HepG2 (cell line): ENCODE results near the gene MAP3K2. TPM values are rescaled to one million over a fixed set of nuclear protein-coding genes. Genes with fewer than 3 reads are reported as not detected.

Source experiments
- CC2D1A ChIP-seq: sonication (generic); formaldehyde crosslinking; IDR thresholded peaks from 2 replicates; pipeline ENCODE4 v1.8.1; 2023; ENCODE audit warnings: mild to moderate bottlenecking, missing genetic modification reagents
- GATAD2A ChIP-seq: IDR thresholded peaks from 2 replicates; pipeline ENCODE4 v1.6.1; 2016
- HIVEP1 ChIP-seq: sonication (generic); formaldehyde crosslinking; IDR thresholded peaks from 2 replicates; pipeline ENCODE4 v1.4.0; 2020; ENCODE audit warnings: mild to moderate bottlenecking, missing genetic modification reagents
- JARID2 ChIP-seq: sonication (generic); formaldehyde crosslinking; IDR thresholded peaks from 2 replicates; pipeline ENCODE4 v1.8.1; 2023; ENCODE audit warnings: missing genetic modification reagents, inconsistent platforms; ENCODE audit not compliant: insufficient replicate concordance
- MAFF ChIP-seq: IDR thresholded peaks from 2 replicates; pipeline ENCODE4 v1.6.1; 2011; ENCODE audit warnings: low read depth, low read length, improper control_type of control experiment
- NFKBIZ ChIP-seq: IDR thresholded peaks from 2 replicates; pipeline ENCODE4 v1.6.1; 2018; ENCODE audit warnings: missing genetic modification reagents, missing compliant biosample characterization
- SRSF9 ChIP-seq: fragments of 200-400 bp; formaldehyde crosslinking; IDR thresholded peaks from 2 replicates; pipeline ENCODE4 v1.6.1; 2018; ENCODE audit warnings: borderline replicate concordance, mild to moderate bottlenecking, low read depth, low read length; ENCODE audit not compliant: insufficient read depth, poor library complexity, severe bottlenecking
- TBP ChIP-seq: sonication (generic); formaldehyde crosslinking; IDR thresholded peaks from 2 replicates; pipeline ENCODE4 v1.5.0; 2020; ENCODE audit warnings: missing genetic modification reagents
- TGIF2 ChIP-seq: IDR thresholded peaks from 2 replicates; pipeline ENCODE4 v1.6.1; 2016; ENCODE audit warnings: control low read depth, missing compliant biosample characterization
- ZNF205 ChIP-seq: IDR thresholded peaks from 2 replicates; pipeline ENCODE4 v1.6.1; 2018; ENCODE audit warnings: missing biosample characterization, missing genetic modification reagents
- ZNF552 ChIP-seq: sonication (generic); formaldehyde crosslinking; IDR thresholded peaks from 2 replicates; pipeline ENCODE4 v1.9.0; 2022; ENCODE audit warnings: missing genetic modification reagents, mild to moderate bottlenecking, borderline replicate concordance
- ZNF562 ChIP-seq: sonication (generic); formaldehyde crosslinking; IDR thresholded peaks from 2 replicates; pipeline ENCODE4 v1.8.0; 2022; ENCODE audit warnings: missing genetic modification reagents, borderline replicate concordance
- ZNF790 ChIP-seq: sonication (generic); formaldehyde crosslinking; IDR thresholded peaks from 2 replicates; pipeline ENCODE4 v1.8.0; 2022; ENCODE audit warnings: missing genetic modification reagents, mild to moderate bottlenecking, borderline replicate concordance
- ZSCAN9 ChIP-seq: IDR thresholded peaks from 2 replicates; pipeline ENCODE4 v1.6.1; 2016; ENCODE audit warnings: borderline replicate concordance
- polyA plus RNA-seq, 8 experiments: library from polyadenylated mRNA; depleted of rRNA in 3 of 8; stranded (reverse) in 7 of 8; unstranded in 1 of 8; fragments of >200 nt; fragmentation: Illumina TruSeq in 4 of 8; extraction: Trizol in 4 of 8; gene quantifications; 2 replicates each; pipeline versions ENCODE4 v1.2.1 to v1.2.3, GENCODE V29; 2011 to 2016; ENCODE audit warnings: low read depth in 4 of 8, missing spikeins in 1 of 8, mixed read lengths in 1 of 8; ENCODE audit not compliant: insufficient read depth in 1 of 8
- total RNA-seq, 5 experiments: library from RNA; depleted of rRNA; stranded (reverse); fragments of >200 nt; fragmentation: Illumina TruSeq; extraction: Trizol; gene quantifications; 2 replicates each; pipeline ENCODE4 v1.2.3, GENCODE V29; 2016; ENCODE audit warnings: low read depth in 1 of 5
- TF ChIP-seq, protein P1 (sequence below): sonication (generic); formaldehyde crosslinking; IDR thresholded peaks from 2 replicates; pipeline ENCODE4 v1.4.0; 2020; ENCODE audit warnings: mild to moderate bottlenecking, missing genetic modification reagents
- TF ChIP-seq, protein P2 (sequence below): sonication (generic); formaldehyde crosslinking; IDR thresholded peaks from 2 replicates; pipeline ENCODE4 v1.9.0; 2021; ENCODE audit warnings: missing genetic modification reagents, mild to moderate bottlenecking, borderline replicate concordance
- TF ChIP-seq, protein P3 (sequence below): IDR thresholded peaks from 2 replicates; pipeline ENCODE4 v1.6.1; 2016; ENCODE audit warnings: missing compliant biosample characterization, missing genetic modification reagents, borderline replicate concordance
- TF ChIP-seq, protein P4 (sequence below): sonication (generic); formaldehyde crosslinking; IDR thresholded peaks from 2 replicates; pipeline ENCODE4 v1.4.0; 2020; ENCODE audit warnings: low read depth, mild to moderate bottlenecking, missing genetic modification reagents
- TF ChIP-seq, protein P5 (sequence below): IDR thresholded peaks from 2 replicates; pipeline ENCODE4 v1.6.1; 2016; ENCODE audit warnings: mild to moderate bottlenecking

MAP3K2 gene
- total and polyA plus RNA-seq, 2 of the 13 experiments (the other 11 are each of a cell fraction or from before 2014, with no cell fraction given): 12.2 to 37.2 TPM

DNA sequence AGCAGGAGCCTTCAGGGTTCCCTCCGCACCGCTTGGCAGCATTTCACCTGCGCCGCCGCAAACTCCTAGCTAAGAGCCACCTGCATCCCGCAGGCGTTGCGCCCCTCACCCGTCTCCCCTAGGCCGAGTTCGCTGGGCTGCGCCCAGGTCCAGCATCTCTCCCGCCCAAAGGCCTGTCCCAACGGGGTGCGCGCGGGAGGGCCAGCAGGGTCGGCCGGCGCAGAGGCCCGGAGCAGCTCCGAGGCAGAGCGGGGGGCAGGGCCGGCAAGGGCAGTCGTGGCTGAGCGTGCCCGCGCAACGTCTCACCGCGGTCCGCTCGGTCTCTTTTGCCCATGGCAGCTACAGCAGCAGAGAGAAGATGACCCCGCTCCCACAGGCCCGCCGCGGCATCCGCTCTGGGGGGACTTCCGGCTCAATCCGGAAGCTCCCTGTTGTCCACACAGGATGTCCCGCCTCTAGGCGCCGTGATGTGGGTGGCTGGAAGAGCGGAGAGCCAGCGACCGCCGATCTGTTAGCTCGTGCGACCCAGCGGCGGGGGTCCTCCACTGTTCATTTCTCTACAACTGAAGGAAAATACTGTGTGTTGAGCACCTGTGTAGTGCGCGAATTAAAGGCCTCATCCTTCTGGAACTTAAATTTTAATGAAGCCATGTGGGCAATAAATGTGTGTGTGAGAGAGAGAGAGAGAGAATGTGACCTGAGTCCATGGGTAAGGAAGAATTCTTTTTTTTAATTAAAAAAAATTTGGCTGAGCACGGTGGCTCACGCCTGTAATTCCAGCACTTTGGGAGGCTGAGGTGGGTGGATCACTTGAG, 93.8 kb downstream of the MAP3K2 start, which contains the start of gene ERCC3 (continued):
- TF ChIP-seq, protein P1, sequence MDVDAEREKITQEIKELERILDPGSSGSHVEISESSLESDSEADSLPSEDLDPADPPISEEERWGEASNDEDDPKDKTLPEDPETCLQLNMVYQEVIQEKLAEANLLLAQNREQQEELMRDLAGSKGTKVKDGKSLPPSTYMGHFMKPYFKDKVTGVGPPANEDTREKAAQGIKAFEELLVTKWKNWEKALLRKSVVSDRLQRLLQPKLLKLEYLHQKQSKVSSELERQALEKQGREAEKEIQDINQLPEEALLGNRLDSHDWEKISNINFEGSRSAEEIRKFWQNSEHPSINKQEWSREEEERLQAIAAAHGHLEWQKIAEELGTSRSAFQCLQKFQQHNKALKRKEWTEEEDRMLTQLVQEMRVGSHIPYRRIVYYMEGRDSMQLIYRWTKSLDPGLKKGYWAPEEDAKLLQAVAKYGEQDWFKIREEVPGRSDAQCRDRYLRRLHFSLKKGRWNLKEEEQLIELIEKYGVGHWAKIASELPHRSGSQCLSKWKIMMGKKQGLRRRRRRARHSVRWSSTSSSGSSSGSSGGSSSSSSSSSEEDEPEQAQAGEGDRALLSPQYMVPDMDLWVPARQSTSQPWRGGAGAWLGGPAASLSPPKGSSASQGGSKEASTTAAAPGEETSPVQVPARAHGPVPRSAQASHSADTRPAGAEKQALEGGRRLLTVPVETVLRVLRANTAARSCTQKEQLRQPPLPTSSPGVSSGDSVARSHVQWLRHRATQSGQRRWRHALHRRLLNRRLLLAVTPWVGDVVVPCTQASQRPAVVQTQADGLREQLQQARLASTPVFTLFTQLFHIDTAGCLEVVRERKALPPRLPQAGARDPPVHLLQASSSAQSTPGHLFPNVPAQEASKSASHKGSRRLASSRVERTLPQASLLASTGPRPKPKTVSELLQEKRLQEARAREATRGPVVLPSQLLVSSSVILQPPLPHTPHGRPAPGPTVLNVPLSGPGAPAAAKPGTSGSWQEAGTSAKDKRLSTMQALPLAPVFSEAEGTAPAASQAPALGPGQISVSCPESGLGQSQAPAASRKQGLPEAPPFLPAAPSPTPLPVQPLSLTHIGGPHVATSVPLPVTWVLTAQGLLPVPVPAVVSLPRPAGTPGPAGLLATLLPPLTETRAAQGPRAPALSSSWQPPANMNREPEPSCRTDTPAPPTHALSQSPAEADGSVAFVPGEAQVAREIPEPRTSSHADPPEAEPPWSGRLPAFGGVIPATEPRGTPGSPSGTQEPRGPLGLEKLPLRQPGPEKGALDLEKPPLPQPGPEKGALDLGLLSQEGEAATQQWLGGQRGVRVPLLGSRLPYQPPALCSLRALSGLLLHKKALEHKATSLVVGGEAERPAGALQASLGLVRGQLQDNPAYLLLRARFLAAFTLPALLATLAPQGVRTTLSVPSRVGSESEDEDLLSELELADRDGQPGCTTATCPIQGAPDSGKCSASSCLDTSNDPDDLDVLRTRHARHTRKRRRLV (CRISPR knock-in tag): no peak
- TF ChIP-seq ZNF205 (CRISPR knock-in tag) (peak; percentile 89), MAFF (no peak), ZNF552 (CRISPR knock-in tag) (peak; percentile 81; the same call in 1 of the 2 replicates), ZNF562 (CRISPR knock-in tag) (no peak), NFKBIZ (CRISPR knock-in tag) (0 out of 2 replicates have a peak, but pooled peaks have one; percentile 52), CC2D1A (CRISPR knock-in tag) (peak; percentile 55; the same call in 1 of the 2 replicates), SRSF9 (no peak), ZNF790 (CRISPR knock-in tag) (0 out of 2 replicates have a peak, but pooled peaks have one; percentile 66), TGIF2 (peak; percentile 47; the same call in 1 of the 2 replicates), JARID2 (CRISPR knock-in tag) (peak; percentile 48), ZSCAN9 (peak; percentile 82; the same call in 1 of the 2 replicates), GATAD2A (CRISPR knock-in tag) (peak; percentile 63), TBP (CRISPR knock-in tag) (no peak; the same call in 1 of the 2 replicates), HIVEP1 (CRISPR knock-in tag) (peak; percentile 82; the same call in 1 of the 2 replicates)
- TF ChIP-seq, protein P2, sequence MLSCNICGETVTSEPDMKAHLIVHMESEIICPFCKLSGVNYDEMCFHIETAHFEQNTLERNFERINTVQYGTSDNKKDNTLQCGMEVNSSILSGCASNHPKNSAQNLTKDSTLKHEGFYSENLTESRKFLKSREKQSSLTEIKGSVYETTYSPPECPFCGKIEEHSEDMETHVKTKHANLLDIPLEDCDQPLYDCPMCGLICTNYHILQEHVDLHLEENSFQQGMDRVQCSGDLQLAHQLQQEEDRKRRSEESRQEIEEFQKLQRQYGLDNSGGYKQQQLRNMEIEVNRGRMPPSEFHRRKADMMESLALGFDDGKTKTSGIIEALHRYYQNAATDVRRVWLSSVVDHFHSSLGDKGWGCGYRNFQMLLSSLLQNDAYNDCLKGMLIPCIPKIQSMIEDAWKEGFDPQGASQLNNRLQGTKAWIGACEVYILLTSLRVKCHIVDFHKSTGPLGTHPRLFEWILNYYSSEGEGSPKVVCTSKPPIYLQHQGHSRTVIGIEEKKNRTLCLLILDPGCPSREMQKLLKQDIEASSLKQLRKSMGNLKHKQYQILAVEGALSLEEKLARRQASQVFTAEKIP (CRISPR knock-in tag): no peak
- TF ChIP-seq, protein P3, sequence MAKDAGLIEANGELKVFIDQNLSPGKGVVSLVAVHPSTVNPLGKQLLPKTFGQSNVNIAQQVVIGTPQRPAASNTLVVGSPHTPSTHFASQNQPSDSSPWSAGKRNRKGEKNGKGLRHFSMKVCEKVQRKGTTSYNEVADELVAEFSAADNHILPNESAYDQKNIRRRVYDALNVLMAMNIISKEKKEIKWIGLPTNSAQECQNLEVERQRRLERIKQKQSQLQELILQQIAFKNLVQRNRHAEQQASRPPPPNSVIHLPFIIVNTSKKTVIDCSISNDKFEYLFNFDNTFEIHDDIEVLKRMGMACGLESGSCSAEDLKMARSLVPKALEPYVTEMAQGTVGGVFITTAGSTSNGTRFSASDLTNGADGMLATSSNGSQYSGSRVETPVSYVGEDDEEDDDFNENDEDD (CRISPR knock-in tag): peak; percentile 77
- TF ChIP-seq, protein P4, sequence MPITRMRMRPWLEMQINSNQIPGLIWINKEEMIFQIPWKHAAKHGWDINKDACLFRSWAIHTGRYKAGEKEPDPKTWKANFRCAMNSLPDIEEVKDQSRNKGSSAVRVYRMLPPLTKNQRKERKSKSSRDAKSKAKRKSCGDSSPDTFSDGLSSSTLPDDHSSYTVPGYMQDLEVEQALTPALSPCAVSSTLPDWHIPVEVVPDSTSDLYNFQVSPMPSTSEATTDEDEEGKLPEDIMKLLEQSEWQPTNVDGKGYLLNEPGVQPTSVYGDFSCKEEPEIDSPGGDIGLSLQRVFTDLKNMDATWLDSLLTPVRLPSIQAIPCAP (CRISPR knock-in tag): peak; percentile 82
- TF ChIP-seq, protein P5, sequence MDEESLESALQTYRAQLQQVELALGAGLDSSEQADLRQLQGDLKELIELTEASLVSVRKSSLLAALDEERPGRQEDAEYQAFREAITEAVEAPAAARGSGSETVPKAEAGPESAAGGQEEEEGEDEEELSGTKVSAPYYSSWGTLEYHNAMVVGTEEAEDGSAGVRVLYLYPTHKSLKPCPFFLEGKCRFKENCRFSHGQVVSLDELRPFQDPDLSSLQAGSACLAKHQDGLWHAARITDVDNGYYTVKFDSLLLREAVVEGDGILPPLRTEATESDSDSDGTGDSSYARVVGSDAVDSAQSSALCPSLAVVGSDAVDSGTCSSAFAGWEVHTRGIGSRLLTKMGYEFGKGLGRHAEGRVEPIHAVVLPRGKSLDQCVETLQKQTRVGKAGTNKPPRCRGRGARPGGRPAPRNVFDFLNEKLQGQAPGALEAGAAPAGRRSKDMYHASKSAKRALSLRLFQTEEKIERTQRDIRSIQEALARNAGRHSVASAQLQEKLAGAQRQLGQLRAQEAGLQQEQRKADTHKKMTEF (CRISPR knock-in tag): peak; percentile 91
